ENCODE data around the gene HOXB8.

HOXB8 gene

GRCh38 chr17:48610282-48611211 is 4.5 kb downstream of the HOXB8 start, which contains the start of gene HOXB7:
TSS of gene HOXB7 (minus strand) at chr17:48611017. CDS start at chr17:48610918, 99 bp downstream.
- peak; percentile 50 for DNase-seq

- DNase-seq: no peak
Measured at GRCh38 chr17:48609759-48610281, 5.3 kb downstream of the HOXB8 start.

GRCh38 chr17:48609033-48609432 is 6.1 kb downstream of the HOXB8 start:
- no peak for DNase-seq

- DNase-seq: no peak
Measured at GRCh38 chr17:48608494-48608834, 6.6 kb downstream of the HOXB8 start.

- no peak for DNase-seq
Measured at GRCh38 chr17:48606892-48607614, 8.0 kb downstream of the HOXB8 start.

- no peak for DNase-seq
Measured at GRCh38 chr17:48605991-48606891, 8.9 kb downstream of the HOXB8 start.

- DNase-seq: no peak
Measured at GRCh38 chr17:48605409-48605919, 9.6 kb downstream of the HOXB8 start.

- DNase-seq: no peak
Measured at GRCh38 chr17:48604770-48605329, 10.2 kb downstream of the HOXB8 start, which contains the start of gene HOXB6. TSS of gene HOXB6 (minus strand) at chr17:48604986. CDS start at chr17:48598150, 6,836 bp downstream.

- no peak for DNase-seq
Measured at GRCh38 chr17:48603959-48604769, 10.9 kb downstream of the HOXB8 start.

GRCh38 chr17:48601539-48602425 is 13.3 kb downstream of the HOXB8 start:
- DNase-seq: no peak

GRCh38 chr17:48601207-48601538 is 13.9 kb downstream of the HOXB8 start:
- no peak for DNase-seq

GRCh38 chr17:48600244-48601098 is 14.6 kb downstream of the HOXB8 start:
- DNase-seq: no peak

GRCh38 chr17:48599354-48599753 is 15.7 kb downstream of the HOXB8 start:
- no peak for DNase-seq

GRCh38 chr17:48598736-48599135 is 16.4 kb downstream of the HOXB8 start:
- no peak for DNase-seq

GRCh38 chr17:48597778-48598631 is 17.1 kb downstream of the HOXB8 start:
- no peak for DNase-seq

- no peak for DNase-seq
Measured at GRCh38 chr17:48597528-48597777, 17.6 kb downstream of the HOXB8 start.

- no peak for DNase-seq
Measured at GRCh38 chr17:48596735-48597527, 18.2 kb downstream of the HOXB8 start.

Measured in NCI-H2227 treated with DMSO at 0.1 percent for 48 hours (cell line).